Fibroblast of mammary gland (primary cell): Measurements from ENCODE around the gene DENND4A.

Experiments used
- DNase-seq: peaks from one replicate; pipeline ENCODE4 v3.0.0-alpha.2; 2010; ENCODE audit warnings: low read depth
- H3K4me3 ChIP-seq: 2 replicates; pipeline ENCODE4 v1.5.1; 2011; ENCODE audit warnings: low read depth, mild to moderate bottlenecking, low read length, moderate library complexity; ENCODE audit not compliant: control insufficient read depth
- CTCF ChIP-seq: conservative IDR thresholded peaks from 2 replicates; pipeline ENCODE4 v1.5.1; 2011; ENCODE audit warnings: low read depth, low read length, inconsistent platforms; ENCODE audit not compliant: control insufficient read depth, insufficient read depth

DENND4A gene

DNA sequence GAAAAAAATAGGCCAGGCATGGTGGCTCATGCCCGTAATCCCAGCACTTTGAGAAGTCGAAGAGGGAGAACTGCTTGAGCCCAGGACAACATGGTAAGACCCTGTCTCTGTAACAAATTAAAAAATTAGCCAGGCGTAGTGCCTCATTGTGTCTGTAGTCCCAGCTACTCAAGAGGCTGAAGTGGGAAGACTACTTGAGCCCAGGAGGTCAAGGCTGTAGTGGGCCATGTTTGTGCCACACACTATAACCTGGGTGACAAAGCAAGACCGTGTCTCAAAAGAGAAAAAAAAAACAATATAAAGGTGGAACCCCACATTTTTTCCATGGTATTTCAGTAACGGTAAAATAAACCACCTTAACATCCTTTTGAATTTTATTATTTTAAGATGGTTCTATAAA, 69.9 kb downstream of the DENND4A start:
- no peak for TF ChIP-seq CTCF
- no peak overlapping the region for H3K4me3 ChIP-seq
- no peak for DNase-seq

DNA sequence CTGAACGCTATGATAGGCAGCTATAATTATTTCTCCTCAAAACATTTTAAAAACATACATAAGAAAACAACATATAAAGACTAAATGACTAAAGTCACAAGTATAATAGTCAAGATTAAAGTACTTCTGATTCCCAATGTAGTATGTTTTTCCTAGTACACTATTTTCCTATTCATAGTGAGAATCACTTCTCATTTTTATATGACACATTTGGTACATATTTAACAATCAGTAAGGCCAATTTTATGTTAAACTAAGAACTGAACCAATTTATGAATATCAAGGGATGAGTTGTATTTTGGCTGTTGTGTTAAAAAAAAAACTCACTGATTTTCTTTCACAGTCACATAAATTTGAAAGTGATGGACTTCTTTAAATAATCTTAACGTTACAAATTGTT, 79.7 kb downstream of the DENND4A start:
- DNase-seq = no peak
- no peak for TF ChIP-seq CTCF
- H3K4me3 ChIP-seq = no peak overlapping the region

DNA sequence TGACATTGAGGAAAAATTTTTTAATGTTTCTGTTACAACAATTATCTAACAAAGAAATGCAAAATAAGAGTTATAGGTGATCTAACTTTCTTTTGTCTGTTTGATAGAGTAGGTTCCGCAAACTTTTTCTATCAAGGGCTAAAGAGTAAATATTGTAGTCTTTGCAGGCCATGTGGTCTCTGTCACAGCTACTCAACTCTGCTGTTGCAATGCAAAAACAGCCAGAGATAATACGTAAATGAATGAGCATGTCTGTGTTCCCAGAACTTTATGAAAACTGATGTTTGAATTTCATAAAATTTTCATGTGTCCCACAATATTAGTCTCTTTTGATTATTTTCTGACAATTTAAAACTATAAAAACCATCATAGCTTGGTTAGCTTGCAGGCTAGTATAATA, 97.0 kb downstream of the DENND4A start:
- no peak overlapping the region for H3K4me3 ChIP-seq
- no peak for DNase-seq
- no peak for TF ChIP-seq CTCF

DNA sequence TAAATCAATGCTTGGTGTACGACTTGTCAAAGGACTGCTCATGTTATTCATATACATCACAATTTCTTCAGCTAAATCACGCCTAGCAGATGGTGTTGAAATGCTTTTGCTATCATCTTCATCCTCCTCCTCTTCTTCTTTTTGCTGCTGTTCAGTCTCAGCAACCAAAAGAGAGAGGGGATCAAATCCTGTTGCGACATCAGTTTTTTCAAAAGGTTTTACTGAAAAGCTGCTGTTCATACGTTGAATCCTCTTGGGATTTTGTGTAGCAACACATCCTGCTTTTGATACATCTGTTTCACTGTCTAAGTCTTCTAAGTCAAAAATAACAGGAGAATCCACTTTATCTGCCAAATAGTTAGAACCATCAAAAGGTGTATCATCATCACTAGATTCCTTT, 101.3 kb downstream of the DENND4A start:
- no peak overlapping the region for H3K4me3 ChIP-seq
- no peak for TF ChIP-seq CTCF
- DNase-seq = peak; percentile 43

GRCh38 chr15:65690173-65690572, 101.9 kb downstream of the DENND4A start:
- H3K4me3 ChIP-seq = no peak overlapping the region
- TF ChIP-seq CTCF = no peak
- no peak for DNase-seq

DNA sequence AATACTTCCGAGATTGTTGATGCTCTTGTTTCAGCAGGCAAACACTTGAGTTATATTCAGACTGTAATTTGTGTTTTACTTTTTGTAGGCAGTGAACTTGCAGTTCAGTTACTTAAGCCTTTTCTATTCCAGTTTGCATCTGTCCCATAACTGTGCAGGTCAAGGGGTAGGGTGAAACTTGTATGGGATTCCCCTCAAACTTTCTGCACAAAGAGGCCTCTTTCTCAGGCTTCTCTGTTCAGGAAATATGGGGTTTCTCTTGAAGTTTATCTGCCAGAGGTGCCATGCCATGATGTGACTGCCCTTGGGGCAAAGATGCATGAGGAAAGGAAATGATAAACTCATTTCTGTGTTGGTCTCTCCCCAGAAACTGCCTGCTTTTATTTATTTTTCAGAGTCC, 103.6 kb downstream of the DENND4A start:
- H3K4me3 ChIP-seq = no peak overlapping the region
- DNase-seq = no peak
- no peak for TF ChIP-seq CTCF

- no peak overlapping the region for H3K4me3 ChIP-seq
- DNase-seq = no peak
- no peak for TF ChIP-seq CTCF
Observed at GRCh38 chr15:65682404-65682911, 109.6 kb downstream of the DENND4A start.
